GM12878 (cell line): ENCODE results near the gene GNAO1. TPM values are rescaled to one million over a fixed set of nuclear protein-coding genes. Genes with fewer than 3 reads are reported as not detected.

Experiments used
- ATAC-seq: fragments of 200-7000 bp; cut with Tn5 transposase; 3 replicates; pipeline ENCODE4 v1.9.1; 2020; ENCODE audit warnings: mild to moderate bottlenecking, moderate library complexity
- BruUV-seq: library from RNA; stranded (reverse); fragments of 400-500 nt; replicated peaks from 2 replicates; lab custom pipeline; 2021; lab: Mats Ljungman, UMichigan
- CTCF ChIA-PET: fragments of 300-600 bp; sonication (Branson Sonifier 250); formaldehyde crosslinking; extraction: SDS; loops from one replicate; lab custom pipeline; 2021; ENCODE audit warnings: inconsistent platforms; lab: Yijun Ruan, JAX
- POLR2A ChIA-PET: fragments of 350-600 bp; formaldehyde crosslinking; extraction: SDS; loops from one replicate; lab custom pipeline; 2021; ENCODE audit warnings: inconsistent platforms; lab: Charles Lee
- RAD21 ChIA-PET: fragments of 300-600 bp; sonication (Branson Sonifier 250); formaldehyde crosslinking; loops from one replicate; lab custom pipeline; 2023; ENCODE audit warnings: antibody characterized with exemption; ENCODE audit not compliant: unreplicated experiment; lab: Charles Lee
- SMC1A ChIA-PET: fragments of 300-600 bp; sonication (Branson Sonifier 250); formaldehyde crosslinking; loops from one replicate; lab custom pipeline; 2023; ENCODE audit not compliant: unreplicated experiment, uncharacterized antibody; lab: Charles Lee
- DNase-seq: peaks from one replicate; pipeline ENCODE4 v3.0.0-alpha.2; 2011; ENCODE audit warnings: low read depth, low spot score
- FAIRE-seq: peaks from 3 replicates; lab custom pipeline; 2011; peaks lifted over from hg19 to GRCh38; lab: Jason Lieb, UNC
- H2AFZ ChIP-seq: 2 replicates; pipeline ENCODE4 v1.6.0; 2011; ENCODE audit warnings: low read depth, low read length, control low read depth; ENCODE audit not compliant: control insufficient read depth
- H3K27ac ChIP-seq: 2 replicates; pipeline ENCODE4 v1.5.1; 2011; ENCODE audit warnings: control low read depth; ENCODE audit not compliant: control insufficient read depth, insufficient read depth
- H3K27me3 ChIP-seq, 2 experiments: replicated peaks in 1 of 2; 2 replicates each; pipeline versions ENCODE4 v1.6.0 to v1.6.1; 2011; ENCODE audit warnings: low read length in 1 of 2; ENCODE audit not compliant: control insufficient read depth in 2 of 2, insufficient read depth in 2 of 2
- H3K36me3 ChIP-seq, 2 experiments: 2 replicates each; pipeline ENCODE4 v1.5.1; 2011; ENCODE audit warnings: low read length in 1 of 2; ENCODE audit not compliant: control insufficient read depth in 2 of 2, insufficient read depth in 2 of 2
- H3K4me1 ChIP-seq: 2 replicates; pipeline ENCODE4 v1.6.1; 2011; ENCODE audit warnings: mild to moderate bottlenecking, low read length, moderate library complexity, mixed read lengths; ENCODE audit not compliant: control insufficient read depth, insufficient read depth
- H3K4me2 ChIP-seq: 2 replicates; pipeline ENCODE4 v1.6.0; 2011; ENCODE audit warnings: control low read depth; ENCODE audit not compliant: control insufficient read depth, insufficient read depth
- H3K4me3 ChIP-seq: fragments of 200-600 bp; sonication (generic); 2 replicates; pipeline ENCODE4 v1.5.1; 2016
- H3K79me2 ChIP-seq: 2 replicates; pipeline ENCODE4 v1.6.0; 2011; ENCODE audit warnings: low read length; ENCODE audit not compliant: control insufficient read depth, insufficient read depth
- H3K9ac ChIP-seq: 2 replicates; pipeline ENCODE4 v1.8.0; 2011; ENCODE audit warnings: low read length, control low read depth, mixed read lengths; ENCODE audit not compliant: control insufficient read depth, insufficient read depth
- H3K9me3 ChIP-seq: replicated peaks from 3 replicates; pipeline ENCODE4 v1.5.1; 2011; ENCODE audit warnings: mild to moderate bottlenecking, low read length; ENCODE audit not compliant: control insufficient read depth, insufficient read depth
- H4K20me1 ChIP-seq: 2 replicates; pipeline ENCODE4 v1.6.0; 2011; ENCODE audit not compliant: control insufficient read depth, insufficient read depth
- EP300 ChIP-seq, 2 experiments: fragments of 150-350 bp in 1 of 2; IDR thresholded peaks; 2 replicates each; pipeline ENCODE4 v1.6.1; 2011 to 2012; ENCODE audit warnings: low read depth in 2 of 2, low read length in 2 of 2, borderline replicate concordance in 1 of 2, improper control_type of control experiment in 1 of 2, inconsistent platforms in 1 of 2; ENCODE audit not compliant: control insufficient read depth in 1 of 2
- HCFC1 ChIP-seq: fragments of 150-350 bp; IDR thresholded peaks from 2 replicates; pipeline ENCODE4 v1.6.1; 2014; ENCODE audit warnings: low read length
- JUND ChIP-seq: IDR thresholded peaks from 2 replicates; pipeline ENCODE4 v1.6.1; 2012; ENCODE audit warnings: low read depth, mild to moderate bottlenecking, low read length, improper control_type of control experiment, moderate library complexity
- MTA3 ChIP-seq: IDR thresholded peaks from 2 replicates; pipeline ENCODE4 v1.6.1; 2012; ENCODE audit warnings: low read length, inconsistent platforms, borderline replicate concordance
- MYB ChIP-seq: fragments of 150-350 bp; IDR thresholded peaks from 2 replicates; pipeline ENCODE4 v1.6.1; 2014; ENCODE audit warnings: mild to moderate bottlenecking, low read depth, low read length, borderline replicate concordance
- PML ChIP-seq: IDR thresholded peaks from 2 replicates; pipeline ENCODE4 v1.6.1; 2012; ENCODE audit warnings: low read length, inconsistent platforms
- POLR2AphosphoS5 ChIP-seq: IDR thresholded peaks from 2 replicates; pipeline ENCODE4 v1.6.1; 2011; ENCODE audit warnings: mild to moderate bottlenecking, low read length, inconsistent platforms
- RAD21 ChIP-seq: IDR thresholded peaks from 2 replicates; pipeline ENCODE4 v1.6.1; 2011; ENCODE audit warnings: mild to moderate bottlenecking, low read depth, low read length, moderate library complexity; ENCODE audit not compliant: insufficient read depth
- SMAD5 ChIP-seq: IDR thresholded peaks from 2 replicates; pipeline ENCODE4 v1.6.1; 2016; ENCODE audit warnings: antibody characterized with exemption, low read depth
- TARDBP ChIP-seq: IDR thresholded peaks from 2 replicates; pipeline ENCODE4 v1.6.1; 2016; ENCODE audit warnings: borderline replicate concordance
- TBL1XR1 ChIP-seq: IDR thresholded peaks from 2 replicates; pipeline ENCODE4 v1.6.1; 2012; ENCODE audit warnings: low read depth, low read length, improper control_type of control experiment
- TCF12 ChIP-seq: IDR thresholded peaks from 2 replicates; pipeline ENCODE4 v1.6.1; 2011; ENCODE audit warnings: low read depth, mild to moderate bottlenecking, low read length
- WGBS: methylation state at CpG from one replicate; pipeline ENCODE4 v1.1.6; 2016; ENCODE audit warnings: low lambda C conversion rate; ENCODE audit not compliant: insufficient replicate concordance, insufficient coverage; ENCODE audit errors: missing lambda C conversion rate; 5-methylcytosine and 5-hydroxymethylcytosine counted together
- in situ Hi-C: fragments of 300-500 bp; cut with MboI; formaldehyde crosslinking; loops from 9 replicates; pipeline ENCODE4 v1.14.3; 2018; ENCODE audit warnings: mixed read lengths
- intact Hi-C: fragments of 100-400 bp; cut with micrococcal nuclease; formaldehyde crosslinking; loops from one replicate; pipeline ENCODE4 v1.14.2; 2022; ENCODE audit not compliant: unreplicated experiment
- polyA plus RNA-seq, 11 experiments: library from polyadenylated mRNA; depleted of rRNA in 4 of 11; unstranded in 6 of 11; stranded (reverse) in 5 of 11; fragments of >200 nt; fragmentation: Nextera tagmentation in 4 of 11; fragmentation: Illumina TruSeq in 1 of 11; extraction: Ambion mirVana in 4 of 11; extraction: Trizol in 1 of 11; gene quantifications; 1 replicate in 1 of 11; 2 replicates in 10 of 11; pipeline versions ENCODE4 v1.2.1 to v1.2.3, GENCODE V29; 2011 to 2016; ENCODE audit warnings: inconsistent platforms in 2 of 11, missing spikeins in 2 of 11, low read depth in 1 of 11
- total RNA-seq, 4 experiments: library from RNA; depleted of rRNA in 3 of 4; stranded (reverse); fragments of >200 nt in 3 of 4; fragmentation: Illumina TruSeq in 1 of 4; extraction: Trizol in 1 of 4; gene quantifications; 2 replicates each; pipeline versions ENCODE4 v1.2.1 to v1.2.3, GENCODE V29; 2013 to 2021
- TF ChIP-seq, protein P1 (sequence below): fragments of 450-650 bp; formaldehyde crosslinking; IDR thresholded peaks from 2 replicates; pipeline ENCODE4 v1.5.0; 2022; ENCODE audit warnings: mild to moderate bottlenecking, missing genetic modification characterization

Gene GNAO1
- total and polyA plus RNA-seq, 10 of the 15 experiments (the other 5 are each of a cell fraction or from before 2014, with no cell fraction given), result 0.05 to 0.28 (median 0.14) TPM; not detected in 6

DNA sequence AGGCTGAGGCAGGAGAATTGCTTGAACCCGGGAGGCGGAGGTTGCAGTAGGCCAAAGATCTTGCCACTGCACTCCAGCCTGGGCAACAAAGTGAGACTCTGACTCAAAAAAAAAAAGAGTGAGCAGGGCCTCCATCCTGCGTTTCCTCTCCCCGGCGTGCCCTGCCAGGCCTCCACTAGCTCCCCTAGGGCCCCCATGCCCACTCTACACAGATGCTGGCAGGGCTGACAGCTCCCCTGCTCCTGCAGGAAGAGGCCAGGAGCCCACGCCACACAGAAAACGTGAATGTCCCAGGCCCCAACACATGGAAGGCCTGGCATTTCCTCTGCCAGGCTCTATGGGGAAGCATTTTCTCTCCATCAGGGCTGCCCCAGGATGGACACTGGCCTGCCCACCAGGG is 124.7 kb downstream of the GNAO1 start (continued):
- TF ChIP-seq SMAD5, result no peak
- no peak for TF ChIP-seq PML
- TF ChIP-seq EP300 (IDR thresholded peaks at IDR 0.05; ENCODE audit: borderline replicate concordance in 1 of 2, control insufficient read depth in 1 of 2, low read depth in 2 of 2, low read length in 2 of 2), result no peak

DNA sequence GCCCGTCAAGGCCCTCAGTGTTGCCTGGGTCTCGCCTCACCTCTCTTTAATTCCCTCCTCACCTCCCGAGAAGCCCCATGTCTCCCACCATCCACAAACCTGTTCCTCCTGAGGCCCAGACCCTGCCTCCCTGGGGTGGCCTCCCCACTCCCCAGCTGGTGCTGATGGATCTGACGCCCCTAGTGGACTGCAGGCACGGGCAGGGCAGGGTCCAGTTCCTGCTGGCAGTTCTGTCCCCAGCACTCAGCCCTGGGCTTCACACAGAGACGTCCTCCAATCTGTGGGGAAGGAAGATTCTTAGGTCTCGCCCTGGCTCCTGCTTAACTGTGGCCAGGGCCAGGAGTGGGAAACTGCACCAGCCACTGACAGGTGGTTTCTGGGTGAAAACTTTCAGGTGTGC is 125.3 kb downstream of the GNAO1 start:
- H3K9ac ChIP-seq, result no peak overlapping the region
- FAIRE-seq (no peak), DNase-seq (no peak), ATAC-seq (no peak)
- no peak overlapping the region for H3K27ac ChIP-seq
- peaks cover 2% of the 10 kb centered on the region in 2 experiments; a peak in 1 of 4 replicates for H3K27me3 ChIP-seq
- no peak overlapping the region for H3K4me3 ChIP-seq
- ChIA-PET CTCF (no interaction called here), SMC1A (no interaction called here), POLR2A (no interaction called here), RAD21 (no interaction called here)
- H2AFZ ChIP-seq, result no peak overlapping the region
- H3K4me2 ChIP-seq, result no peak overlapping the region
- in situ Hi-C loops (loop anchor here (5.0 to 10.0 kb wide), 2 partner anchors 369 to 852 kb away; no protein-coding TSS in a partner anchor), intact Hi-C loops (loop anchor here (10.0 kb wide), 2 partner anchors 388 to 852 kb away; no protein-coding TSS in a partner anchor)
- no TSS peak for BruUV-seq
- no peaks in the 10 kb centered on the region for H3K9me3 ChIP-seq
- H4K20me1 ChIP-seq, result no peaks in the 10 kb centered on the region
- H3K36me3 ChIP-seq, result no peaks in the 10 kb centered on the region
- 11% methylated on average over 7 of the region's 7 CpGs for WGBS
- no peaks in the 10 kb centered on the region for H3K4me1 ChIP-seq
- TF ChIP-seq TBL1XR1 (no peak), JUND (no peak), HCFC1 (no peak), TARDBP (no peak), RAD21 (no peak), EP300 (IDR thresholded peaks at IDR 0.05; ENCODE audit: borderline replicate concordance in 1 of 2, control insufficient read depth in 1 of 2, low read depth in 2 of 2, low read length in 2 of 2) (no peak), MYB (no peak), POLR2AphosphoS5 (no peak), TCF12 (no peak), MTA3 (no peak)
- TF ChIP-seq, protein P1, sequence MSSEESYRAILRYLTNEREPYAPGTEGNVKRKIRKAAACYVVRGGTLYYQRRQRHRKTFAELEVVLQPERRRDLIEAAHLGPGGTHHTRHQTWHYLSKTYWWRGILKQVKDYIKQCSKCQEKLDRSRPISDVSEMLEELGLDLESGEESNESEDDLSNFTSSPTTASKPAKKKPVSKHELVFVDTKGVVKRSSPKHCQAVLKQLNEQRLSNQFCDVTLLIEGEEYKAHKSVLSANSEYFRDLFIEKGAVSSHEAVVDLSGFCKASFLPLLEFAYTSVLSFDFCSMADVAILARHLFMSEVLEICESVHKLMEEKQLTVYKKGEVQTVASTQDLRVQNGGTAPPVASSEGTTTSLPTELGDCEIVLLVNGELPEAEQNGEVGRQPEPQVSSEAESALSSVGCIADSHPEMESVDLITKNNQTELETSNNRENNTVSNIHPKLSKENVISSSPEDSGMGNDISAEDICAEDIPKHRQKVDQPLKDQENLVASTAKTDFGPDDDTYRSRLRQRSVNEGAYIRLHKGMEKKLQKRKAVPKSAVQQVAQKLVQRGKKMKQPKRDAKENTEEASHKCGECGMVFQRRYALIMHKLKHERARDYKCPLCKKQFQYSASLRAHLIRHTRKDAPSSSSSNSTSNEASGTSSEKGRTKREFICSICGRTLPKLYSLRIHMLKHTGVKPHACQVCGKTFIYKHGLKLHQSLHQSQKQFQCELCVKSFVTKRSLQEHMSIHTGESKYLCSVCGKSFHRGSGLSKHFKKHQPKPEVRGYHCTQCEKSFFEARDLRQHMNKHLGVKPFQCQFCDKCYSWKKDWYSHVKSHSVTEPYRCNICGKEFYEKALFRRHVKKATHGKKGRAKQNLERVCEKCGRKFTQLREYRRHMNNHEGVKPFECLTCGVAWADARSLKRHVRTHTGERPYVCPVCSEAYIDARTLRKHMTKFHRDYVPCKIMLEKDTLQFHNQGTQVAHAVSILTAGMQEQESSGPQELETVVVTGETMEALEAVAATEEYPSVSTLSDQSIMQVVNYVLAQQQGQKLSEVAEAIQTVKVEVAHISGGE (CRISPR knock-in tag), result no peak
- no peaks in the 10 kb centered on the region for H3K79me2 ChIP-seq
